Mesendoderm (in vitro differentiated cells): ENCODE measurements around the gene ANKRD27.
A peak's percentile ranks its signal among the peaks of the same experiment; 100 is the strongest.
"Not testable (repeated sequence)": the region's sequence is repeated elsewhere in the genome, so short reads cannot be mapped to it uniquely, and the experiment has no call there.

Source experiments
- DNase-seq: peaks from one replicate; pipeline ENCODE4 v3.0.0; 2013
- H2AK5ac ChIP-seq: 2 replicates; pipeline ENCODE4 v1.6.1; 2013; ENCODE audit warnings: low read length, inconsistent platforms
- H2BK120ac ChIP-seq: 2 replicates; pipeline ENCODE4 v1.6.1; 2013; ENCODE audit warnings: low read depth, mild to moderate bottlenecking, low read length, moderate library complexity, mixed read lengths
- H2BK15ac ChIP-seq: replicated peaks from 2 replicates; pipeline ENCODE4 v1.6.1; 2013; ENCODE audit warnings: low read depth, mild to moderate bottlenecking, moderate library complexity
- H2BK5ac ChIP-seq: 2 replicates; pipeline ENCODE4 v1.6.1; 2013; ENCODE audit warnings: low read length, inconsistent platforms
- H3K18ac ChIP-seq: 2 replicates; pipeline ENCODE4 v1.6.1; 2013; ENCODE audit warnings: mild to moderate bottlenecking, low read length, mixed read lengths
- H3K23ac ChIP-seq: one replicate; pipeline ENCODE4 v1.6.1; 2013; ENCODE audit warnings: low read length
- H3K27ac ChIP-seq: 2 replicates; pipeline ENCODE4 v1.5.1; 2013; ENCODE audit warnings: low read depth, mild to moderate bottlenecking, inconsistent platforms, low read length, moderate library complexity
- H3K27me3 ChIP-seq: 2 replicates; pipeline ENCODE4 v1.6.1; 2013; ENCODE audit warnings: low read length, control low read depth, mild to moderate bottlenecking, inconsistent platforms; ENCODE audit not compliant: insufficient read depth, poor library complexity
- H3K36me3 ChIP-seq: 2 replicates; pipeline ENCODE4 v1.6.1; 2013; ENCODE audit warnings: low read length, inconsistent platforms; ENCODE audit not compliant: control insufficient read depth, insufficient read depth
- H3K4ac ChIP-seq: one replicate; pipeline ENCODE4 v1.6.1; 2013; ENCODE audit warnings: low read depth, mild to moderate bottlenecking, low read length, moderate library complexity
- H3K4me1 ChIP-seq: 2 replicates; pipeline ENCODE4 v1.6.1; 2013; ENCODE audit warnings: low read depth, low read length, inconsistent platforms; ENCODE audit not compliant: control insufficient read depth
- H3K4me2 ChIP-seq: 2 replicates; pipeline ENCODE4 v1.6.1; 2013; ENCODE audit warnings: low read length
- H3K4me3 ChIP-seq: 2 replicates; pipeline ENCODE4 v1.5.1; 2013; ENCODE audit warnings: mild to moderate bottlenecking, low read length
- H3K56ac ChIP-seq: one replicate; pipeline ENCODE4 v1.6.1; 2013; ENCODE audit warnings: low read length
- H3K79me1 ChIP-seq: 2 replicates; pipeline ENCODE4 v1.6.1; 2013; ENCODE audit warnings: low read length, inconsistent platforms
- H3K79me2 ChIP-seq: 2 replicates; pipeline ENCODE4 v1.6.1; 2013; ENCODE audit warnings: mild to moderate bottlenecking, low read length; ENCODE audit not compliant: control insufficient read depth, insufficient read depth
- H3K9ac ChIP-seq: 2 replicates; pipeline ENCODE4 v1.6.1; 2013; ENCODE audit warnings: low read length, inconsistent platforms
- H4K5ac ChIP-seq: one replicate; pipeline ENCODE4 v1.6.1; 2013; ENCODE audit warnings: low read length
- H4K8ac ChIP-seq: one replicate; pipeline ENCODE4 v1.6.1; 2013; ENCODE audit warnings: low read depth, mild to moderate bottlenecking, control low read depth, low read length, moderate library complexity
- WGBS: extraction: QIAGEN DNeasy Blood & Tissue Kit; methylation state at CpG from one replicate; pipeline ENCODE4 v1.1.7; 2013; ENCODE audit warnings: low lambda C conversion rate, missing lambda C conversion rate; ENCODE audit not compliant: insufficient coverage; ENCODE audit errors: extremely low coverage; 5-methylcytosine and 5-hydroxymethylcytosine counted together

ANKRD27 gene

GRCh38 chr19:32598022-32598421 is 77.0 kb downstream of the ANKRD27 start:
- Histone ChIP-seq H3K36me3 (peaks cover 9% of the 10 kb centered on the region), H2BK120ac (no peak overlapping the region), H3K4me3 (no peak overlapping the region), H3K23ac (no peak overlapping the region), H4K8ac (no peak overlapping the region), H3K79me2 (no peaks in the 10 kb centered on the region), H3K4me1 (no peaks in the 10 kb centered on the region), H3K4ac (no peak overlapping the region), H3K79me1 (no peaks in the 10 kb centered on the region), H3K18ac (no peak overlapping the region), H3K27me3 (no peaks in the 10 kb centered on the region), H3K9ac (no peak overlapping the region), H2BK15ac (no peak overlapping the region), H3K4me2 (no peak overlapping the region), H2BK5ac (no peak overlapping the region), H2AK5ac (no peak overlapping the region), H4K5ac (no peak overlapping the region), H3K27ac (no peak overlapping the region), H3K56ac (no peak overlapping the region)
- no peak for DNase-seq
- no CpG with 5 or more reads among the region's 11 CpGs for WGBS

- Histone ChIP-seq H3K56ac (no peak overlapping the region), H3K79me2 (no peaks in the 10 kb centered on the region), H3K27ac (no peak overlapping the region), H2BK5ac (no peak overlapping the region), H3K4me2 (no peak overlapping the region), H2BK15ac (no peak overlapping the region), H3K18ac (no peak overlapping the region), H3K4me1 (no peaks in the 10 kb centered on the region), H3K4me3 (no peak overlapping the region), H3K9ac (no peak overlapping the region), H4K8ac (no peak overlapping the region), H3K79me1 (no peaks in the 10 kb centered on the region), H3K23ac (no peak overlapping the region), H3K4ac (no peak overlapping the region), H2BK120ac (no peak overlapping the region), H3K36me3 (peaks cover 9% of the 10 kb centered on the region), H3K27me3 (no peaks in the 10 kb centered on the region), H4K5ac (no peak overlapping the region), H2AK5ac (no peak overlapping the region)
- WGBS, result no CpG with 5 or more reads among the region's 6 CpGs
- DNase-seq, result no peak
These were observed 79.5 kb downstream of the ANKRD27 start for GRCh38 chr19:32595491-32595890.

- no peak for DNase-seq
- no peak overlapping the region for H2AK5ac ChIP-seq
- H3K4me2 ChIP-seq, result no peak overlapping the region
- WGBS, result no CpG with 5 or more reads among the region's 2 CpGs
- peaks cover 7% of the 10 kb centered on the region for H3K36me3 ChIP-seq
- H3K27me3 ChIP-seq, result no peaks in the 10 kb centered on the region
- no peak overlapping the region for H2BK15ac ChIP-seq
- no peak overlapping the region for H3K4me3 ChIP-seq
- H3K79me2 ChIP-seq, result no peaks in the 10 kb centered on the region
- no peak overlapping the region for H2BK5ac ChIP-seq
- H3K4me1 ChIP-seq, result no peaks in the 10 kb centered on the region
- no peak overlapping the region for H3K56ac ChIP-seq
- no peak overlapping the region for H3K18ac ChIP-seq
- no peak overlapping the region for H4K5ac ChIP-seq
- no peaks in the 10 kb centered on the region for H3K79me1 ChIP-seq
- no peak overlapping the region for H3K9ac ChIP-seq
- H2BK120ac ChIP-seq, result no peak overlapping the region
- H4K8ac ChIP-seq, result no peak overlapping the region
- H3K27ac ChIP-seq, result no peak overlapping the region
- H3K4ac ChIP-seq, result no peak overlapping the region
- no peak overlapping the region for H3K23ac ChIP-seq
These were observed 81.0 kb downstream of the ANKRD27 start for GRCh38 chr19:32594021-32594420.

- not testable (repeated sequence) for H3K18ac ChIP-seq, DNase-seq, H2BK5ac ChIP-seq, H3K27me3 ChIP-seq, H3K79me1 ChIP-seq, H3K79me2 ChIP-seq, H3K4me2 ChIP-seq, H3K56ac ChIP-seq, H3K27ac ChIP-seq, H3K9ac ChIP-seq, H3K4me1 ChIP-seq, H4K5ac ChIP-seq, H3K23ac ChIP-seq, H2BK15ac ChIP-seq, H3K36me3 ChIP-seq, H2AK5ac ChIP-seq, H2BK120ac ChIP-seq, H3K4me3 ChIP-seq, H4K8ac ChIP-seq, H3K4ac ChIP-seq
- no CpG with 5 or more reads among the region's 8 CpGs for WGBS
These were observed 87.1 kb downstream of the ANKRD27 start for GRCh38 chr19:32587747-32588504.

DNA sequence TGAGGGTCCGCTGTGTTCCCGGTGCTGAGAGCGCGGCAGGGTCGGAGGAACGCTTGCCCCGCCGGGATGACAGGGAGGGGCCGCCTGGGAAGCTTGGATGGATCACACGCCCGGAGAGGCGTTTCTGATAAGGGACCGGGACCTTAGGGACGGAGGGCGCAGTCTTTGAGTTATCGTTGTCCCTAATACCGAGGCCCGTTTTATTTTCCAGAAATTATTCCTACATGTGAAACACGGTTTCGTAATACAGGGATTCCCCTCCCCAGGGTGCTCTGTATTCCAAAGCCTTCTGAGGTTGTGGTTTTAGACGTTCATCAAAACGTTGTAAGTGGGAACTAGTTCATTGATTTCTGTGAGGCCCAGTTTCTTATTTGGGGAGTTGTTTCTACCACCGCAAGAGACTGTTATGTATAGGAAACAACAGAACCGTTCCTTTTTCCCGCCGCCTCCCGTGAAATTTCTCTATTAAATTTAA is 93.2 kb downstream of the ANKRD27 start:
- Histone ChIP-seq H3K23ac (peak overlapping the region; percentile 33), H3K4me1 (peaks cover 2% of the 10 kb centered on the region), H2BK5ac (no peak overlapping the region), H3K56ac (peak overlapping the region; percentile 92), H3K79me2 (peaks cover 8% of the 10 kb centered on the region), H3K4ac (no peak overlapping the region), H3K27me3 (no peaks in the 10 kb centered on the region), H2BK120ac (no peak overlapping the region), H3K4me2 (peak overlapping the region; percentile 90), H3K18ac (peak overlapping the region; percentile 68), H3K4me3 (peak overlapping the region; percentile 85), H4K5ac (no peak overlapping the region), H3K36me3 (peaks cover 7% of the 10 kb centered on the region), H3K9ac (peak overlapping the region; percentile 92), H3K27ac (no peak overlapping the region), H4K8ac (no peak overlapping the region), H2AK5ac (no peak overlapping the region), H3K79me1 (peaks cover 9% of the 10 kb centered on the region), H2BK15ac (no peak overlapping the region)
- WGBS, result no CpG with 5 or more reads among the region's 27 CpGs
- peak; percentile 37 for DNase-seq
